SJCRH30 (cell line): ENCODE data around the gene CACNA2D3. TPM values are rescaled to one million over a fixed set of nuclear protein-coding genes. Genes with fewer than 3 reads are reported as not detected.
"Not testable (repeated sequence)": the region's sequence is repeated elsewhere in the genome, so short reads cannot be mapped to it uniquely, and the experiment has no call there.

Experiments used
- DNase-seq, 2 experiments: peaks; one replicate each; pipeline ENCODE4 v3.0.0-alpha.2; 2015 to 2020
- H3K27ac ChIP-seq: fragments of 250-450 bp; sonication (Bioruptor Pico); 2 replicates; pipeline ENCODE4 v1.5.1; 2020; ENCODE audit warnings: mild to moderate bottlenecking, moderate library complexity
- H3K27me3 ChIP-seq: fragments of 250-450 bp; sonication (Bioruptor Pico); 2 replicates; pipeline ENCODE4 v1.5.1; 2020; ENCODE audit warnings: mild to moderate bottlenecking, moderate library complexity
- H3K36me3 ChIP-seq: fragments of 250-450 bp; sonication (Bioruptor Pico); 2 replicates; pipeline ENCODE4 v1.5.1; 2020; ENCODE audit warnings: mild to moderate bottlenecking, moderate library complexity
- H3K4me1 ChIP-seq: fragments of 250-450 bp; sonication (Bioruptor Pico); 2 replicates; pipeline ENCODE4 v1.5.1; 2020; ENCODE audit warnings: mild to moderate bottlenecking, moderate library complexity
- H3K4me3 ChIP-seq: fragments of 250-450 bp; sonication (Bioruptor Pico); 2 replicates; pipeline ENCODE4 v1.5.1; 2020; ENCODE audit warnings: mild to moderate bottlenecking, moderate library complexity
- H3K9me3 ChIP-seq: fragments of 250-450 bp; sonication (Bioruptor Pico); replicated peaks from 2 replicates; pipeline ENCODE4 v1.5.1; 2020; ENCODE audit warnings: mild to moderate bottlenecking, moderate library complexity
- total RNA-seq: library from RNA; depleted of rRNA; stranded (reverse); fragments of >200 nt; shearing (Covaris generic); gene quantifications from 2 replicates; pipeline ENCODE4 v1.2.3, GENCODE V29; 2014

Gene CACNA2D3
- total RNA-seq, 1 experiment from 2014 or later = 0.22 TPM

- Histone ChIP-seq H3K4me3 (no peak overlapping the region), H3K27me3 (no peaks in the 10 kb centered on the region), H3K27ac (no peak overlapping the region), H3K4me1 (peaks cover 10% of the 10 kb centered on the region), H3K36me3 (no peaks in the 10 kb centered on the region), H3K9me3 (no peaks in the 10 kb centered on the region)
- no peak for DNase-seq
These were observed 841.7 kb downstream of the CACNA2D3 start for GRCh38 chr3:54964081-54964480.

GRCh38 chr3:54965746-54966145, 843.4 kb downstream of the CACNA2D3 start:
- Histone ChIP-seq H3K9me3 (no peaks in the 10 kb centered on the region), H3K27me3 (no peaks in the 10 kb centered on the region), H3K27ac (no peak overlapping the region), H3K36me3 (no peaks in the 10 kb centered on the region), H3K4me3 (no peak overlapping the region), H3K4me1 (peaks cover 14% of the 10 kb centered on the region)
- peak; percentile 43 to 54 for DNase-seq

- peaks cover 14% of the 10 kb centered on the region for H3K4me1 ChIP-seq
- no peaks in the 10 kb centered on the region for H3K36me3 ChIP-seq
- no peak overlapping the region for H3K4me3 ChIP-seq
- no peaks in the 10 kb centered on the region for H3K27me3 ChIP-seq
- no peak for DNase-seq
- no peaks in the 10 kb centered on the region for H3K9me3 ChIP-seq
- no peak overlapping the region for H3K27ac ChIP-seq
These were observed 844.6 kb downstream of the CACNA2D3 start for GRCh38 chr3:54966979-54967378.

- no peaks in the 10 kb centered on the region for H3K36me3 ChIP-seq
- H3K4me3 ChIP-seq = no peak overlapping the region
- H3K4me1 ChIP-seq = peaks cover 14% of the 10 kb centered on the region
- H3K27me3 ChIP-seq = no peaks in the 10 kb centered on the region
- no peak overlapping the region for H3K27ac ChIP-seq
- no peaks in the 10 kb centered on the region for H3K9me3 ChIP-seq
- no peak for DNase-seq
These were observed 845.4 kb downstream of the CACNA2D3 start for GRCh38 chr3:54967731-54968161.

- Histone ChIP-seq H3K4me3 (no peak overlapping the region), H3K9me3 (no peaks in the 10 kb centered on the region), H3K27me3 (no peaks in the 10 kb centered on the region), H3K4me1 (peaks cover 14% of the 10 kb centered on the region), H3K27ac (no peak overlapping the region), H3K36me3 (no peaks in the 10 kb centered on the region)
- DNase-seq = no peak
These were observed 846.3 kb downstream of the CACNA2D3 start for GRCh38 chr3:54968546-54969172.

GRCh38 chr3:54969652-54970051, 847.3 kb downstream of the CACNA2D3 start:
- H3K4me3 ChIP-seq = no peak overlapping the region
- peaks cover 14% of the 10 kb centered on the region for H3K4me1 ChIP-seq

GRCh38 chr3:54970895-54971294, 848.5 kb downstream of the CACNA2D3 start:
- no peaks in the 10 kb centered on the region for H3K36me3 ChIP-seq
- H3K27me3 ChIP-seq = no peaks in the 10 kb centered on the region
- no peaks in the 10 kb centered on the region for H3K9me3 ChIP-seq
- H3K4me3 ChIP-seq = no peak overlapping the region
- H3K4me1 ChIP-seq = peaks cover 7% of the 10 kb centered on the region
- no peak for DNase-seq
- H3K27ac ChIP-seq = no peak overlapping the region

More at GRCh38 chr3:54969652-54970051, 847.3 kb downstream of the CACNA2D3 start:
- Histone ChIP-seq H3K27ac (no peak overlapping the region), H3K27me3 (no peaks in the 10 kb centered on the region), H3K36me3 (no peaks in the 10 kb centered on the region), H3K9me3 (no peaks in the 10 kb centered on the region)
- peak; percentile 43 to 65 for DNase-seq

- no peak for DNase-seq
- H3K4me1 ChIP-seq = no peaks in the 10 kb centered on the region
- H3K4me3 ChIP-seq = no peak overlapping the region
- H3K27ac ChIP-seq = no peak overlapping the region
- no peaks in the 10 kb centered on the region for H3K36me3 ChIP-seq
- no peaks in the 10 kb centered on the region for H3K9me3 ChIP-seq
- no peaks in the 10 kb centered on the region for H3K27me3 ChIP-seq
These were observed 855.1 kb downstream of the CACNA2D3 start for GRCh38 chr3:54977439-54977838.

- H3K4me3 ChIP-seq, H3K4me1 ChIP-seq, H3K36me3 ChIP-seq, H3K27ac ChIP-seq, H3K9me3 ChIP-seq, H3K27me3 ChIP-seq, DNase-seq: not testable (repeated sequence)
These were observed 855.6 kb downstream of the CACNA2D3 start for GRCh38 chr3:54977946-54978345.

- no peak for DNase-seq
- peaks cover 8% of the 10 kb centered on the region for H3K4me1 ChIP-seq
These were observed 860.5 kb downstream of the CACNA2D3 start for GRCh38 chr3:54982807-54983206.

GRCh38 chr3:54983266-54984099, 861.1 kb downstream of the CACNA2D3 start:
- DNase-seq = no peak
- Histone ChIP-seq H3K27me3 (no peaks in the 10 kb centered on the region), H3K4me1 (peaks cover 15% of the 10 kb centered on the region), H3K9me3 (no peaks in the 10 kb centered on the region), H3K36me3 (no peaks in the 10 kb centered on the region), H3K4me3 (no peak overlapping the region), H3K27ac (no peak overlapping the region)

More at GRCh38 chr3:54982807-54983206, 860.5 kb downstream of the CACNA2D3 start:
- H3K27ac ChIP-seq = no peak overlapping the region
- H3K27me3 ChIP-seq = no peaks in the 10 kb centered on the region
- H3K36me3 ChIP-seq = no peaks in the 10 kb centered on the region
- H3K4me3 ChIP-seq = no peak overlapping the region
- H3K9me3 ChIP-seq = no peaks in the 10 kb centered on the region

GRCh38 chr3:54985856-54986255, 863.5 kb downstream of the CACNA2D3 start:
- no peak for DNase-seq
- Histone ChIP-seq H3K27me3 (no peaks in the 10 kb centered on the region), H3K36me3 (no peaks in the 10 kb centered on the region), H3K9me3 (no peaks in the 10 kb centered on the region), H3K27ac (no peak overlapping the region), H3K4me1 (peaks cover 25% of the 10 kb centered on the region), H3K4me3 (no peak overlapping the region)

- no peak overlapping the region for H3K4me3 ChIP-seq
- no peaks in the 10 kb centered on the region for H3K9me3 ChIP-seq
- H3K36me3 ChIP-seq = no peaks in the 10 kb centered on the region
- H3K4me1 ChIP-seq = peaks cover 25% of the 10 kb centered on the region
- no peak overlapping the region for H3K27ac ChIP-seq
- no peak for DNase-seq
- H3K27me3 ChIP-seq = no peaks in the 10 kb centered on the region
These were observed 863.9 kb downstream of the CACNA2D3 start for GRCh38 chr3:54986294-54986693.

- no peak overlapping the region for H3K4me3 ChIP-seq
- H3K36me3 ChIP-seq = no peaks in the 10 kb centered on the region
- peak; percentile 19 to 75 for DNase-seq
- H3K9me3 ChIP-seq = no peaks in the 10 kb centered on the region
- H3K27ac ChIP-seq = peak overlapping the region; percentile 32
- no peaks in the 10 kb centered on the region for H3K27me3 ChIP-seq
- H3K4me1 ChIP-seq = peaks cover 25% of the 10 kb centered on the region
These were observed 865.4 kb downstream of the CACNA2D3 start for GRCh38 chr3:54987719-54988118.

GRCh38 chr3:54988302-54988837, 866.0 kb downstream of the CACNA2D3 start:
- H3K36me3 ChIP-seq = no peaks in the 10 kb centered on the region
- peak in 1 of 2 experiments; percentile 33 for DNase-seq
- no peaks in the 10 kb centered on the region for H3K9me3 ChIP-seq
- no peaks in the 10 kb centered on the region for H3K27me3 ChIP-seq
- peaks cover 25% of the 10 kb centered on the region for H3K4me1 ChIP-seq
- H3K4me3 ChIP-seq = no peak overlapping the region
- peak overlapping the region; percentile 32; the same call in 1 of the 2 replicates for H3K27ac ChIP-seq
